Activated CD8-positive, alpha-beta memory T cell treated with anti-CD3 and anti-CD28 coated beads for 36 hours (primary cell): Measurements from ENCODE around the gene F2. TPM values are rescaled to one million over a fixed set of nuclear protein-coding genes. Genes with fewer than 3 reads are reported as not detected.

Experiments
- CTCF ChIA-PET: fragments of 350-600 bp; sonication (Branson Sonifier 250); formaldehyde crosslinking; loops from one replicate; lab custom pipeline; 2021; ENCODE audit warnings: antibody characterized with exemption; lab: Charles Lee
- POLR2A ChIA-PET: fragments of 350-600 bp; sonication (Branson Sonifier 250); formaldehyde crosslinking; loops from one replicate; lab custom pipeline; 2021; ENCODE audit warnings: antibody characterized with exemption; lab: Charles Lee
- total RNA-seq, 2 experiments: library from RNA; stranded (reverse); gene quantifications; one replicate each; pipeline ENCODE4 v1.2.3, GENCODE V29; 2021

F2 gene
- not detected for total RNA-seq

GRCh38 chr11:46719048-46719542, at the start of gene F2:
Gene F2, plus strand, starts transcription at chr11:46719213. Its CDS starts 23 bp downstream, at chr11:46719236.
- ChIA-PET POLR2A (interaction anchor here (0.6 kb wide), 1 partner anchor 77 kb away, joined by 5 read pairs; no protein-coding TSS in a partner anchor), CTCF (no interaction called here)

GRCh38 chr11:46669711-46670139, 49.3 kb upstream of the F2 start:
- ChIA-PET CTCF (interaction anchor here (1.0 to 1.3 kb wide), 3 partner anchors 31 to 146 kb away, joined by 3 read pairs; partner anchors contain the start of genes ARHGAP1, ATG13 and ZNF408), POLR2A (interaction anchor here (0.6 kb wide), 1 partner anchor 279 kb away, joined by 3 read pairs; no protein-coding TSS in a partner anchor)

GRCh38 chr11:46670521-46670920, 48.5 kb upstream of the F2 start:
- POLR2A ChIA-PET, result interaction anchor here (0.7 kb wide), 1 partner anchor 12 kb away, joined by 4 read pairs; no protein-coding TSS in a partner anchor

GRCh38 chr11:46671958-46672315, 47.1 kb upstream of the F2 start:
- CTCF ChIA-PET, result interaction anchor here (0.8 kb wide), 1 partner anchor 24 kb away, joined by 3 read pairs; no protein-coding TSS in a partner anchor
- POLR2A ChIA-PET, result no interaction called here

More at GRCh38 chr11:46670521-46670920, 48.5 kb upstream of the F2 start:
- CTCF ChIA-PET, result interaction anchor here (0.8 to 1.2 kb wide), 4 partner anchors 20 to 145 kb away, joined by 3 read pairs; partner anchors contain the start of genes ARHGAP1 and ZNF408

GRCh38 chr11:46672381-46672839, 46.6 kb upstream of the F2 start:
- CTCF ChIA-PET, result interaction anchor here (0.8 kb wide), 1 partner anchor 24 kb away, joined by 3 read pairs; no protein-coding TSS in a partner anchor
- POLR2A ChIA-PET, result no interaction called here

GRCh38 chr11:46673713-46674462, 45.1 kb upstream of the F2 start:
- POLR2A ChIA-PET, result interaction anchor here (1.3 kb wide), 1 partner anchor 26 kb away, joined by 3 read pairs; the partner anchor contains the start of gene ARHGAP1
- CTCF ChIA-PET, result no interaction called here

GRCh38 chr11:46674463-46675287, 44.3 kb upstream of the F2 start:
- POLR2A ChIA-PET, result interaction anchor here (1.3 kb wide), 1 partner anchor 25 kb away, joined by 3 read pairs; the partner anchor contains the start of gene ARHGAP1

GRCh38 chr11:46675288-46675851, 43.6 kb upstream of the F2 start:
- ChIA-PET CTCF (interaction anchor here (0.9 kb wide), 1 partner anchor 21 kb away, joined by 3 read pairs; no protein-coding TSS in a partner anchor), POLR2A (interaction anchor here (0.7 to 1.3 kb wide), 2 partner anchors 25 to 145 kb away, joined by 3 to 7 read pairs; partner anchors contain the start of gene ARHGAP1)

More at GRCh38 chr11:46674463-46675287, 44.3 kb upstream of the F2 start:
- CTCF ChIA-PET, result interaction anchor here (0.9 kb wide), 1 partner anchor 22 kb away, joined by 3 read pairs; no protein-coding TSS in a partner anchor

GRCh38 chr11:46675949-46676348, 43.1 kb upstream of the F2 start:
- POLR2A ChIA-PET, result interaction anchor here (0.7 kb wide), 1 partner anchor 146 kb away, joined by 7 read pairs; no protein-coding TSS in a partner anchor
- CTCF ChIA-PET, result no interaction called here

GRCh38 chr11:46676436-46677158, 42.4 kb upstream of the F2 start:
- CTCF ChIA-PET, result no interaction called here

GRCh38 chr11:46677169-46677568, 41.8 kb upstream of the F2 start:
- CTCF ChIA-PET, result no interaction called here
- POLR2A ChIA-PET, result no interaction called here

More at GRCh38 chr11:46676436-46677158, 42.4 kb upstream of the F2 start:
- POLR2A ChIA-PET, result no interaction called here

- ChIA-PET POLR2A (no interaction called here), CTCF (interaction anchor here (0.6 kb wide), 1 partner anchor 83 kb away, joined by 3 read pairs; no protein-coding TSS in a partner anchor)
Measured at GRCh38 chr11:46677991-46678740, 40.8 kb upstream of the F2 start.

- POLR2A ChIA-PET, result no interaction called here
- CTCF ChIA-PET, result interaction anchor here (0.6 kb wide), 1 partner anchor 83 kb away, joined by 3 read pairs; no protein-coding TSS in a partner anchor
Measured at GRCh38 chr11:46678741-46679130, 40.3 kb upstream of the F2 start.

GRCh38 chr11:46679241-46680163, 39.5 kb upstream of the F2 start:
- ChIA-PET CTCF (no interaction called here), POLR2A (no interaction called here)

- CTCF ChIA-PET, result no interaction called here
- POLR2A ChIA-PET, result no interaction called here
Measured at GRCh38 chr11:46680164-46680760, 38.8 kb upstream of the F2 start.

- POLR2A ChIA-PET, result no interaction called here
- CTCF ChIA-PET, result no interaction called here
Measured at GRCh38 chr11:46680815-46681214, 38.2 kb upstream of the F2 start.
